Muscle of leg (tissue), 11 donors: ENCODE measurements around the gene CAMSAP1. TPM values are rescaled to one million over a fixed set of nuclear protein-coding genes. Genes with fewer than 3 reads are reported as not detected.
A peak's percentile ranks its signal among the peaks of the same experiment; 100 is the strongest.
"Not testable (repeated sequence)": the region's sequence is repeated elsewhere in the genome, so short reads cannot be mapped to it uniquely, and the experiment has no call there.

Source experiments
- DNase-seq: peaks from one replicate; pipeline ENCODE4 v3.0.0; 2013
- H3K27ac ChIP-seq: one replicate; pipeline ENCODE4 v1.5.1; 2013; ENCODE audit warnings: mild to moderate bottlenecking, low read length, control low read depth
- H3K27me3 ChIP-seq: one replicate; pipeline ENCODE4 v1.6.1; 2013; ENCODE audit warnings: low read length; ENCODE audit not compliant: control insufficient read depth, insufficient read depth
- H3K36me3 ChIP-seq: one replicate; pipeline ENCODE4 v1.6.1; 2013; ENCODE audit warnings: low read length; ENCODE audit not compliant: control insufficient read depth, insufficient read depth
- H3K4me1 ChIP-seq: one replicate; pipeline ENCODE4 v1.6.1; 2013; ENCODE audit warnings: low read length; ENCODE audit not compliant: control insufficient read depth, insufficient read depth
- H3K4me3 ChIP-seq: one replicate; pipeline ENCODE4 v1.5.1; 2013; ENCODE audit warnings: low read length, control low read depth
- H3K9me3 ChIP-seq: replicated peaks from 2 replicates; pipeline ENCODE4 v1.6.1; 2013; ENCODE audit warnings: low read depth, low read length; ENCODE audit not compliant: control insufficient read depth
- WGBS: methylation state at CpG from one replicate; pipeline ENCODE4 v1.1.5; 2013; ENCODE audit warnings: missing lambda C conversion rate; ENCODE audit not compliant: insufficient coverage; 5-methylcytosine and 5-hydroxymethylcytosine counted together
- polyA plus RNA-seq, 8 donors: library from polyadenylated mRNA; unstranded; fragments of 120-200 nt; gene quantifications; one replicate each; pipeline versions ENCODE4 v1.2.1 to v1.2.3, GENCODE V29; 2013; ENCODE audit warnings: inconsistent platforms in 1 of 8, low replicate concordance in 1 of 8; ENCODE audit not compliant: insufficient read length in 8 of 8, insufficient read depth in 1 of 8
- total RNA-seq: library from RNA; stranded (reverse); fragments of 120-200 nt; gene quantifications from one replicate; pipeline ENCODE4 v1.2.4, GENCODE V29; 2013

Gene CAMSAP1
- total and polyA plus RNA-seq, 9 donors, result 19.4 to 27.9 (median 24.7) TPM

DNA sequence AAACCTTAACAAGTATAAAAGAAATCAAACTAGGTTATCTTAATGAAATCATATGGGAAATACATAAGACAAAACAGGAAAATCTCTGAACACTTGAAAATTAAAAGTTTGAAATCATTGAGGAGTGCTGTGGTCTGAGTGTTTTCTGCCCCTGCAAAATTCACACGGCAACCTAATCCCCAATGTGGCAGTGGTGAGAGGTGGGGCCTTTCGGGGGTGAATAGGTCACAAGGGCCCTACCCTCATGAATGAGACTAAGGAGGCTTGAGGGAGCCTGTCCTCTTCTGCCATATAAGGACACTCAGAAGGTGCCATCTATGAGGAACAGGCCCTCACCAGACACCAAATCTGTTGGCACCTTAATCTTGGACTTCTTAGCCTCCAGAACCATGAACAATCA, 10.7 kb downstream of the CAMSAP1 start:
- no peaks in the 10 kb centered on the region for H3K4me1 ChIP-seq
- no peak for DNase-seq
- H3K27ac ChIP-seq, result no peak overlapping the region
- peaks cover 14% of the 10 kb centered on the region for H3K9me3 ChIP-seq
- H3K36me3 ChIP-seq, result no peaks in the 10 kb centered on the region
- H3K27me3 ChIP-seq, result no peaks in the 10 kb centered on the region
- WGBS, result 60% methylated on average over 1 of the region's 2 CpGs
- H3K4me3 ChIP-seq, result no peak overlapping the region

DNA sequence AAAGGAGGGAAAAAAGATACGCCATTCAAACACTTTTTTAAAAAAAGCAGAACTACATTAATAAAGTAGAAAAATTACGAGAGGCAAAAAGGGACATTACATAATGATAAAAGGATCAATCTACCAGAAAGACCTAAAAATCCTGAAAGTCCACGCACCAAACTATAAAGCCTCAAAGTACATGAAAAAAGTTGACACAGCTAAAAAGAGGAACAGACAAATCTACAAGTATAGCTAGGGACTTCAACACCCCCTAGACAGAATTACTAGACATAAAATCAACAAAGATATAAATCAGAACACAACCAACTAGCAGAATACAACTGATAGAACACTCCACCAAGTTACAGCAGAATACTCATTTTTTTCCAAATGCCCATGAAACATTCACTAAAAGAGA, 11.1 kb downstream of the CAMSAP1 start:
- no peak overlapping the region for H3K4me3 ChIP-seq
- DNase-seq, result no peak
- no CpG with 5 or more reads among the region's 3 CpGs for WGBS
- no peak overlapping the region for H3K27ac ChIP-seq
- H3K36me3 ChIP-seq, result no peaks in the 10 kb centered on the region
- peaks cover 14% of the 10 kb centered on the region for H3K9me3 ChIP-seq
- peaks cover 2% of the 10 kb centered on the region for H3K4me1 ChIP-seq
- H3K27me3 ChIP-seq, result no peaks in the 10 kb centered on the region

DNA sequence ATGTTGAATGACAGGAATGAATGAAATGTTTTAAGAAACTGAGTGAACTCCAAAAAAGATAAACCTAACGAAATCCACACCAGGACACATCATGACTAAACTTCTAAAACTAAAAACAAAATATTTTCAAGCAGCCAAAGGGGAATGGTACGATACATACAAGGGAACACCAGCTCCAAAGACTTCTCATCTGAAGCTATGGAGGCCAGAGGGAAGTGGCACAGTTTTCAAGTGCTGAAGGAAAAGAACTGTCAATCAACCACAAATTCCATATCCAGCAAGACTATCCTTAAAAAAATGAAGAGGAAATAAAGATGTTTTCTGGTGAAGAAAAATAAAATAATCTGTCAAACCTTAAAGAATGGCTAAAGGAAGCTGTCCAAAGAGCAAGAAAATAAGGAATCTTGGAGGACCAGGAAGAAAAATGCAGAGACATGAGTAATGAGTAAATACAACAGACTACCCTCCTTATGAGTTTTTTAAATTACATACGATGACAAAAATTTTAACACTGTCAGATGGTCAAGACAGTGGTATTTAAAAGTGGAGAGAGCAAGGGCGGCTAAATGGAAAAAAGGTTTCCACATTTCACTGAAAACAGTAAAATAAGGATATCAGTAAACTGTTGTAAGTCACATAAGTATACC, 12.0 kb downstream of the CAMSAP1 start:
- WGBS, result no CpG with 5 or more reads among the region's 4 CpGs
- no peak overlapping the region for H3K4me3 ChIP-seq
- peaks cover 14% of the 10 kb centered on the region for H3K9me3 ChIP-seq
- no peaks in the 10 kb centered on the region for H3K27me3 ChIP-seq
- peaks cover 11% of the 10 kb centered on the region for H3K4me1 ChIP-seq
- H3K27ac ChIP-seq, result no peak overlapping the region
- no peak for DNase-seq
- no peaks in the 10 kb centered on the region for H3K36me3 ChIP-seq

DNA sequence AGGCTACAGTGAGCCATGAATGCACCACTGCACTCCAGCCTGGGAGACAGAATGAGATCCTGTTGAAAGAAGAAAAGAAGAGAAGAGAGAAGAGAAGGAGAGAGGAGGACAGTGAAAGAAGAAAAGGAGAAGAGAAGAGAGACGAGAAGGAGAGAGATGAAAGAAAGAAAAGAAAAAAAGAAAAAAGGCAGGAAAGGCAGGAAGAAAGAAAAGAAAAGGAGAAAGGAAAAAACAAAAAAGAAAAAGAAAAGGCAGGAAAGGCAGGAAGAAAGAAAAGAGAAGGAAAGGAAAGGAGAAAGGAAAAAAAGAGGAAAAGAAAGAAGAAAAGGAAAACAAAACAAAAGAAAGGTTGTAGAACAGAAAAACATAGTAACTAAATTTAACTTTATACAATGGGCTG, 14.2 kb downstream of the CAMSAP1 start:
- Histone ChIP-seq H3K27me3 (no peaks in the 10 kb centered on the region), H3K4me1 (peaks cover 32% of the 10 kb centered on the region), H3K36me3 (no peaks in the 10 kb centered on the region), H3K4me3 (no peak overlapping the region), H3K9me3 (peaks cover 6% of the 10 kb centered on the region), H3K27ac (no peak overlapping the region)
- DNase-seq, result no peak
- WGBS, result 82% methylated on average over 1 of the region's 1 CpG

DNA sequence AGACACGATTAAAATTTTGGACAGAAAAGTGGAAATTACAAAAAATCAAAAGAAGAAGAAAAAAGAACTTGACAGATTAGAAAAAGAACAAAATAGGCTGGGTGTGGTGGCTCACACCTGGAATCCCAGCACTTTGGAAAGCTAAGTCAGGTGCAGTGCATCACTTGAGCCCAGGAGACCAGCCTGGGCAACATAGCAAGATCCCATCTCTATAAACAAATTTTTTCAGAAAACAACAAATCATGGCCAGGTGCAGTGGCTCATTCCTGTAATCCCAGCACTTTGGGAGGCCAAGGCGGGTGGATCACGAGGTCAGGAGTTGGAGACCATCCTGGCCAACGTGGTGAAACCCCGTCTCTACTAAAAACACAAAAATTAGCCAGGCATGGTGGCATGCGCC, 15.0 kb downstream of the CAMSAP1 start:
- H3K27me3 ChIP-seq, H3K36me3 ChIP-seq, H3K9me3 ChIP-seq, H3K4me3 ChIP-seq, DNase-seq, H3K27ac ChIP-seq: not testable (repeated sequence)
- WGBS, result 92% methylated on average over 2 of the region's 6 CpGs
- peaks cover 40% of the 10 kb centered on the region for H3K4me1 ChIP-seq

DNA sequence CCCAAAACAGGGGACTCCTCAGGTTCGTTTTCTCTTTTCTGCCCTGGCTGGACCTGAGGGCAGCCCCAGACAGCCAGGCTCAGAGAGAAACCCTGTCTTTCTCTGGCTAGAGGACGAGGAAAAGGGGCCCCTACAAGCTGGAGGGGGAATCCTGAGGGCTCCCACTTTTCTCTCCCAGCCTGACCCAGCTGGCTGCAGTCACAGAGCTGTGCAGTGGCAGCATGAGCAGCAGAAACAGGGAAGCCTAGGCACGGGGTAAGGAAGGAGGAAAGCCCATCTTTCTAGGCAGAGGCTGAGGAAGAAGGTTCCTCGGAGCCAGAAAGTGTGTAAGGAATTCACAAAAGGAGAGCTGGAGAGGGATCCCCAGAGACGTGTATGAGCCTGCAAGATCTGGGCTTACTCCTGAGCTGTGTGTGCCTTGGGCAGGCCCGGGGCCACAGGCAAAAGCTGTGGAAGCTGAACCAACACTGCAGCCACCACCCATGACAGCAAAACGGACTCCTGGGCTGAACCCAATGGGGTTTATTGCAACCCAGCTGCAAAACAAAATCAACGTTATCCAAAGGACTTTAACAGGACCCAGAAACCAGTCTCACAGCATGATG, 16.2 kb downstream of the CAMSAP1 start:
- Histone ChIP-seq H3K4me1 (peaks cover 48% of the 10 kb centered on the region), H3K27me3 (no peaks in the 10 kb centered on the region), H3K4me3 (no peak overlapping the region), H3K9me3 (peaks cover 6% of the 10 kb centered on the region), H3K36me3 (no peaks in the 10 kb centered on the region), H3K27ac (no peak overlapping the region)
- WGBS, result 19% methylated on average over 6 of the region's 8 CpGs
- peak; percentile 25 for DNase-seq

DNA sequence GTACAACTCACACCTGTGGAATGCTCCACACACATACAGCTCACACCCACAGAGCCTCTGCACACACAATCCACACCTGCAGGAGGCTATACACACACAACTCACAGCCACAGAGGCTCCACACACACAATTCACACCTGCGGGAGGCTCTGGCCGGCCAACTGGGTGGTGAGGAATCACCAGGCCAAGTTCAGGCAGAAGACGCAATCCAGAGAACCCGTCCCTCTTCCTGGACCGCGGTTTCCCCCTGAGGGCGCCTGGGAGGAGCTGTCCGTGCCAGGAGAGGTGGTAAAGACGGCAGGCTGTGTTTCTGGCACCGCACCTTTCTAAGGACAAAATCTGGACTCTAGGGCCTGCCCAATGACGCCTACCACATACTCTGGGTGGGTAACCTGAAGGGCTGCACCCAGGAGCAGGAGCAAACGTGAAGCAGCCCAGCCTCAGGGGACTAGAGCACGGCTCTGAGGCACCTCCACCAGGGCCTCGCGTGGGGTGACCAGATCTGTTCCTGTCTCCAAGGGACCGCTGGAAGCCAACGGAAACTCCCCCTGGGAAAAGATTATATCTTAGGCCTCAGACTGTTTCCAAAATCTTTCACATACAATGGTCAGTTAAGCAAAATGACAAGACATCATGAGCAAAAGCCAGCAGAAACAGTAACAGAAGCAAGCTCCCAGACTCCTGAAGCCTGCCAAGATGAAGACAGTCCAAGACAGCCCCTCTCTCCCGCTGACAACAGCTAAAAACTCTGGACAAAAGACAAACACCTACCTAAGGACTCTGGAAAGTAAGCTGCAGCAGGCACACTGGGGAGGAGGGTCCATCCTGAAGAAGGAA, 16.9 kb downstream of the CAMSAP1 start:
- DNase-seq, result peak; percentile 81
- H3K4me1 ChIP-seq, result peaks cover 48% of the 10 kb centered on the region
- no peaks in the 10 kb centered on the region for H3K27me3 ChIP-seq
- H3K9me3 ChIP-seq, result peaks cover 5% of the 10 kb centered on the region
- no peaks in the 10 kb centered on the region for H3K36me3 ChIP-seq
- H3K4me3 ChIP-seq, result no peak overlapping the region
- 48% methylated on average over 12 of the region's 18 CpGs for WGBS
- H3K27ac ChIP-seq, result no peak overlapping the region

DNA sequence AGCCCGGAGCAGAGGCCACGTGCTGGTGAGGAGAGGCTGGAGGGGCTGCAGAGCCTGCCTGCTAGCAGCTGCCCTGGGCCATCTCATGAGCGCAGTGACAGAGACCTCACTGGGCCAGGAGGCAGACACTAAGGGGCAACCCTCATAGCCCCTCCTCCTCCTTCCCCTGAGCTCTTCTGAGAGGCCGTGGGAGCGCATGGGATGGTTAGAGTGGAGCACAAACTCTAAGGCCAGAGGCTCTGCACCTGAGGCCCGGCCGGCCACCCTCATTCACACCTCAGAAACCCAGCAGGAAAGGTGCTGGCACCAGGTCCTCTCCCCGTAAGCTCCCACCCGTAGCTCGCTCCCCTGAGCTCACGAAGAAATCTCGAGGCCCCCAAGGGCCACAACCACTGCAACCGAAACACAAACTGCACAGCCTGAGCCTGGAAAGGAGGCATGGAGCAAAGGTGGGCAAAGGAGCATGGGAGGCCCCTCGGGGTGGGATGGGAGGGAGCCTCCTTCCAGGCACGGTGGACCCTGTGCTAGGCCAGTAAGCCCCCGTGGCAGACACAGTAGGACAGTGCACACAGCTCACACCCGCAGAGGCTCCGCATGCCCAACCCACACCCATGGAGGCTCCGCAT, 17.7 kb downstream of the CAMSAP1 start:
- WGBS, result 86% methylated on average over 11 of the region's 19 CpGs
- no peaks in the 10 kb centered on the region for H3K36me3 ChIP-seq
- H3K9me3 ChIP-seq, result no peaks in the 10 kb centered on the region
- no peak overlapping the region for H3K4me3 ChIP-seq
- H3K4me1 ChIP-seq, result peaks cover 55% of the 10 kb centered on the region
- no peak overlapping the region for H3K27ac ChIP-seq
- DNase-seq, result no peak
- H3K27me3 ChIP-seq, result no peaks in the 10 kb centered on the region

DNA sequence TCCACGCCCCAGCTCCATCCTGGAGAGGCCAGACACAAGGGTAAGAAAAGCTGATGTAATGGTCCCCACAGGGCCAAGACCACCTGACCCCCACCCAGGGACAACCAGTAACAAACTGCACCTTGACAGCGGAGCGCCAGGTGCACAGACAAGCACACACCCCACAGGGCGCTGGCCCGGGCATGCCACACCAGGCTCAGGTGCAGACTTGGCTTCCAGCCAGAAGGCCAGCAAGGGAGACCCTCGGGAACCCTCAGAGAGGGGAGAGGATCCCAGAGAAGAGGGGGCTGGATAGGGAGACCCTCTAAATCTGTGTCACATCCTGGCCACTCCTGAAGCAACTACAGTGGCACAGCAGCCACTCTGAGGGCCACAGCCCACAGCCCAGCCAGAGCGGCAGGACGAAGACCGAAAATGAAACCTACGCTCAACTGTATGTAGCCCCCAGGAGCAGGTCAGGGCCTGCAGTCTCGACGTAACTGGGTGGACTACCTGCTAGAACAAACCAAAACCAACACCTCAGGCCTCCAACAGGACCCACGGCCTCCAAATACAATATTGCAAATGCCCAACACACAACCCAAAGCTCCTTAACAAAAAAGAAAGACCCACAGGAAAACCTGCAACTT, 18.5 kb downstream of the CAMSAP1 start:
- no peak overlapping the region for H3K4me3 ChIP-seq
- DNase-seq, result no peak
- no peak overlapping the region for H3K27ac ChIP-seq
- H3K27me3 ChIP-seq, result no peaks in the 10 kb centered on the region
- 88% methylated on average over 7 of the region's 13 CpGs for WGBS
- no peaks in the 10 kb centered on the region for H3K9me3 ChIP-seq
- peaks cover 61% of the 10 kb centered on the region for H3K4me1 ChIP-seq
- no peaks in the 10 kb centered on the region for H3K36me3 ChIP-seq
